PC-3 (cell line): ENCODE data around the gene ZNF611. TPM values are rescaled to one million over a fixed set of nuclear protein-coding genes. Genes with fewer than 3 reads are reported as not detected.

Experiments used
- ATAC-seq: fragments of 200-7000 bp; cut with Tn5 transposase; 2 replicates; pipeline ENCODE4 v1.9.1; 2020; ENCODE audit warnings: mild to moderate bottlenecking, moderate library complexity
- BruUV-seq: library from RNA; stranded (reverse); fragments of 400-500 nt; replicated peaks from 2 replicates; lab custom pipeline; 2021; lab: Mats Ljungman, UMichigan
- CTCF ChIA-PET: fragments of 300-600 bp; sonication (Branson Sonifier 250); formaldehyde crosslinking; loops from one replicate; lab custom pipeline; 2022; ENCODE audit warnings: antibody characterized with exemption; lab: Charles Lee
- POLR2A ChIA-PET: fragments of 300-600 bp; sonication (Branson Sonifier 250); formaldehyde crosslinking; loops from one replicate; lab custom pipeline; 2022; ENCODE audit warnings: antibody characterized with exemption; ENCODE audit not compliant: unreplicated experiment; lab: Charles Lee
- DNase-seq: peaks from one replicate; pipeline ENCODE4 v3.0.0-alpha.2; 2015
- H2AFZ ChIP-seq: fragments of 300-600 bp; sonication (generic); 2 replicates; pipeline ENCODE4 v1.6.0; 2016; ENCODE audit warnings: antibody characterized with exemption, low read length
- H3F3A ChIP-seq: fragments of 300-600 bp; sonication (generic); one replicate; pipeline ENCODE4 v1.6.0; 2017; ENCODE audit warnings: antibody characterized with exemption, low read length, control low read depth, mild to moderate bottlenecking; ENCODE audit not compliant: unreplicated experiment
- H3K27ac ChIP-seq: fragments of 300-600 bp; sonication (generic); 2 replicates; pipeline ENCODE4 v1.5.1; 2016; ENCODE audit warnings: mild to moderate bottlenecking, low read length
- H3K27me3 ChIP-seq: fragments of 300-600 bp; sonication (generic); 2 replicates; pipeline ENCODE4 v1.6.1; 2016; ENCODE audit warnings: low read length, mixed read lengths
- H3K36me3 ChIP-seq: fragments of 300-600 bp; sonication (generic); 2 replicates; pipeline ENCODE4 v1.6.1; 2016; ENCODE audit warnings: low read depth, mixed run types, low read length, mixed read lengths
- H3K4me1 ChIP-seq: fragments of 300-600 bp; sonication (generic); 2 replicates; pipeline ENCODE4 v1.5.1; 2016; ENCODE audit warnings: low read length; ENCODE audit not compliant: insufficient read depth
- H3K4me2 ChIP-seq: fragments of 300-600 bp; sonication (generic); 2 replicates; pipeline ENCODE4 v1.6.0; 2016; ENCODE audit warnings: low read length
- H3K4me3 ChIP-seq: fragments of 300-600 bp; sonication (generic); 2 replicates; pipeline ENCODE4 v1.5.1; 2016; ENCODE audit warnings: mild to moderate bottlenecking, low read length, mixed read lengths
- H3K79me2 ChIP-seq: fragments of 300-600 bp; sonication (generic); 2 replicates; pipeline ENCODE4 v1.6.1; 2017; ENCODE audit warnings: low read length, mixed read lengths
- H3K9ac ChIP-seq: fragments of 300-600 bp; sonication (generic); 2 replicates; pipeline ENCODE4 v1.6.0; 2016; ENCODE audit warnings: mild to moderate bottlenecking, low read length
- H3K9me2 ChIP-seq: fragments of 300-600 bp; sonication (generic); replicated peaks from 2 replicates; pipeline ENCODE4 v1.6.1; 2016; ENCODE audit warnings: mixed run types, low read length, mixed read lengths
- H3K9me3 ChIP-seq: fragments of 300-600 bp; sonication (generic); 2 replicates; pipeline ENCODE4 v1.6.1; 2016; ENCODE audit warnings: low read length, mixed read lengths
- H4K20me1 ChIP-seq: fragments of 300-600 bp; sonication (generic); 2 replicates; pipeline ENCODE4 v1.6.1; 2016; ENCODE audit warnings: low read length, mixed read lengths
- CTCF ChIP-seq: fragments of 300-600 bp; sonication (generic); conservative IDR thresholded peaks from 2 replicates; pipeline ENCODE4 v1.5.1; 2017; ENCODE audit warnings: antibody characterized with exemption, low read depth, mild to moderate bottlenecking, low read length
- EZH2 ChIP-seq: fragments of 300-600 bp; sonication (generic); IDR thresholded peaks from one replicate; pipeline ENCODE4 v1.6.1; 2017; ENCODE audit warnings: antibody characterized with exemption, mild to moderate bottlenecking, low read length; ENCODE audit not compliant: unreplicated experiment
- EZH2phosphoT487 ChIP-seq: fragments of 300-600 bp; sonication (generic); IDR thresholded peaks from 2 replicates; pipeline ENCODE4 v1.6.1; 2018; ENCODE audit warnings: mild to moderate bottlenecking, antibody characterized with exemption, low read length, borderline replicate concordance
- intact Hi-C: fragments of 100-400 bp; cut with micrococcal nuclease; formaldehyde crosslinking; loops from 2 replicates; pipeline ENCODE4 v1.9.0; 2023
- total RNA-seq: library from RNA; depleted of rRNA; stranded (reverse); fragments of >200 nt; gene quantifications from 2 replicates; pipeline ENCODE4 v1.2.3, GENCODE V29; 2014; rRNA removed

ZNF611 gene
- total RNA-seq, 1 experiment from 2014 or later: 8.4 TPM

GRCh38 chr19:52659013-52659412 is 75.8 kb downstream of the ZNF611 start:
- no TSS peak for BruUV-seq
- Histone ChIP-seq H3K36me3 (peaks cover 85% of the 10 kb centered on the region), H3K9me3 (no peaks in the 10 kb centered on the region), H3K27ac (no peak overlapping the region), H3K79me2 (peaks cover 15% of the 10 kb centered on the region; the same call in 1 of the 2 replicates), H2AFZ (no peak overlapping the region), H3K4me1 (peaks cover 24% of the 10 kb centered on the region), H3K9ac (no peak overlapping the region), H3F3A (no peaks in the 10 kb centered on the region), H4K20me1 (no peaks in the 10 kb centered on the region), H3K9me2 (no peaks in the 10 kb centered on the region), H3K4me2 (no peak overlapping the region), H3K27me3 (no peaks in the 10 kb centered on the region), H3K4me3 (no peak overlapping the region)
- POLR2A ChIA-PET: no interaction called here
- DNase-seq (no peak), ATAC-seq (no peak)
- no peak for TF ChIP-seq EZH2phosphoT487
- no peak for TF ChIP-seq EZH2
- TF ChIP-seq CTCF: no peak
- CTCF ChIA-PET: no interaction called here
- intact Hi-C loops: no loop called here

- no peaks in the 10 kb centered on the region for H3K27me3 ChIP-seq
- no peaks in the 10 kb centered on the region for H4K20me1 ChIP-seq
- H3K36me3 ChIP-seq: peaks cover 88% of the 10 kb centered on the region
- no peak for ATAC-seq
- no peaks in the 10 kb centered on the region for H3K9me2 ChIP-seq
- ChIA-PET CTCF (no interaction called here), POLR2A (no interaction called here)
- TF ChIP-seq EZH2phosphoT487 (no peak), CTCF (no peak), EZH2 (no peak)
- no peak overlapping the region for H3K27ac ChIP-seq
- BruUV-seq: no TSS peak
- H3K79me2 ChIP-seq: peaks cover 12% of the 10 kb centered on the region; the same call in 1 of the 2 replicates
- intact Hi-C loops: no loop called here
- H3K4me2 ChIP-seq: no peak overlapping the region
- no peaks in the 10 kb centered on the region for H3F3A ChIP-seq
- H3K4me3 ChIP-seq: no peak overlapping the region
- no peak overlapping the region for H2AFZ ChIP-seq
- peaks cover 24% of the 10 kb centered on the region for H3K4me1 ChIP-seq
- DNase-seq: no peak
- no peaks in the 10 kb centered on the region for H3K9me3 ChIP-seq
- no peak overlapping the region for H3K9ac ChIP-seq
Measured at GRCh38 chr19:52658595-52658994, 76.2 kb downstream of the ZNF611 start.

- peaks cover 87% of the 10 kb centered on the region for H3K36me3 ChIP-seq
- no peaks in the 10 kb centered on the region for H4K20me1 ChIP-seq
- DNase-seq (no peak), ATAC-seq (no peak)
- peaks cover 12% of the 10 kb centered on the region; the same call in 1 of the 2 replicates for H3K9me3 ChIP-seq
- ChIA-PET CTCF (no interaction called here), POLR2A (no interaction called here)
- H3F3A ChIP-seq: no peaks in the 10 kb centered on the region
- TF ChIP-seq CTCF: no peak
- TF ChIP-seq EZH2: no peak
- TF ChIP-seq EZH2phosphoT487: no peak
- H3K4me3 ChIP-seq: no peak overlapping the region
- H3K9ac ChIP-seq: no peak overlapping the region
- H2AFZ ChIP-seq: no peak overlapping the region
- H3K4me1 ChIP-seq: no peaks in the 10 kb centered on the region
- intact Hi-C loops: no loop called here
- no peaks in the 10 kb centered on the region for H3K9me2 ChIP-seq
- H3K4me2 ChIP-seq: no peak overlapping the region
- no peak overlapping the region for H3K27ac ChIP-seq
- BruUV-seq: no TSS peak
- H3K27me3 ChIP-seq: no peaks in the 10 kb centered on the region
- H3K79me2 ChIP-seq: no peaks in the 10 kb centered on the region
Measured at GRCh38 chr19:52653161-52653560, 81.7 kb downstream of the ZNF611 start.

Other genes starting within 250 kb of the ZNF611 start
- 9.4 and 14.3 TPM in 2 replicates for gene ZNF808, start 207.4 kb downstream of the ZNF611 start, total RNA-seq
- 13.2 and 14.6 TPM in 2 replicates for gene ZNF701, start 164.8 kb downstream of the ZNF611 start, total RNA-seq
- 32.9 and 45.4 TPM in 2 replicates for gene ZNF83, start 96.7 kb downstream of the ZNF611 start, total RNA-seq
- gene ZNF600, start 51.7 kb upstream of the ZNF611 start, total RNA-seq: 5.4 and 8.6 TPM in 2 replicates
- gene ZNF28, start 86.6 kb upstream of the ZNF611 start, total RNA-seq: 12.7 and 29.7 TPM in 2 replicates
- 18.7 and 21.5 TPM in 2 replicates for gene ZNF468, start 122.6 kb upstream of the ZNF611 start, total RNA-seq
- gene ZNF320, start 162.6 kb upstream of the ZNF611 start, total RNA-seq: 7.7 and 10.6 TPM in 2 replicates
- 5.2 and 5.4 TPM in 2 replicates for gene ZNF888, start 188.4 kb upstream of the ZNF611 start, total RNA-seq
- gene ZNF816, start 227.8 kb upstream of the ZNF611 start, total RNA-seq: 7.6 and 10.2 TPM in 2 replicates